OCI-M2 (cell line): ENCODE measurements around the gene PCP4L1.

Experiments
- DNase-seq: peaks from one replicate; lab custom pipeline; 2025; ENCODE audit not compliant: unreplicated experiment; lab: John Stamatoyannopoulos, UW

Gene PCP4L1

GRCh38 chr1:161266202-161266601 lies 7.7 kb downstream of the PCP4L1 start:
- DNase-seq: no peak

- no peak for DNase-seq
Observed at GRCh38 chr1:161266836-161267235, 8.3 kb downstream of the PCP4L1 start.

- no peak for DNase-seq
Observed at GRCh38 chr1:161267321-161267720, 8.8 kb downstream of the PCP4L1 start.

GRCh38 chr1:161273402-161273801 lies 14.9 kb downstream of the PCP4L1 start:
- no peak for DNase-seq

- no peak for DNase-seq
Observed at GRCh38 chr1:161274874-161275273, 16.3 kb downstream of the PCP4L1 start.

GRCh38 chr1:161282991-161283390 lies 24.4 kb downstream of the PCP4L1 start:
- DNase-seq: no peak

- DNase-seq: no peak
Observed at GRCh38 chr1:161285113-161285512, 26.6 kb downstream of the PCP4L1 start.

- no peak for DNase-seq
Observed at GRCh38 chr1:161285521-161285920, 27.0 kb downstream of the PCP4L1 start.

- DNase-seq: no peak
Observed at GRCh38 chr1:161287482-161288054, 29.0 kb downstream of the PCP4L1 start.

GRCh38 chr1:161290779-161291178 lies 32.2 kb downstream of the PCP4L1 start:
- no peak for DNase-seq

- no peak for DNase-seq
Observed at GRCh38 chr1:161297415-161297814, 38.9 kb downstream of the PCP4L1 start.

GRCh38 chr1:161298116-161298515 lies 39.6 kb downstream of the PCP4L1 start:
- DNase-seq: no peak

GRCh38 chr1:161299347-161299746 lies 40.8 kb downstream of the PCP4L1 start:
- no peak for DNase-seq

- DNase-seq: no peak
Observed at GRCh38 chr1:161300478-161300877, 41.9 kb downstream of the PCP4L1 start.

GRCh38 chr1:161304927-161305866 lies 46.7 kb downstream of the PCP4L1 start:
- DNase-seq: no peak

- DNase-seq: no peak
Observed at GRCh38 chr1:161305867-161306519, 47.4 kb downstream of the PCP4L1 start.

- DNase-seq: no peak
Observed at GRCh38 chr1:161307230-161307768, 48.8 kb downstream of the PCP4L1 start.

GRCh38 chr1:161307892-161308638 lies 49.5 kb downstream of the PCP4L1 start:
- no peak for DNase-seq

- DNase-seq: no peak
Observed at GRCh38 chr1:161309868-161310267, 51.3 kb downstream of the PCP4L1 start, which contains the start of gene MPZ. Gene MPZ (minus strand): TSS chr1:161309968. CDS start chr1:161309905, 63 bp downstream.

GRCh38 chr1:161311595-161312181 lies 53.1 kb downstream of the PCP4L1 start:
- no peak for DNase-seq
